Fibroblast of pulmonary artery (primary cell): Measurements from ENCODE around the gene WDR62.

Experiments
- DNase-seq: peaks from one replicate; pipeline ENCODE4 v3.0.0-alpha.2; 2010; ENCODE audit warnings: low read depth
- H3K4me3 ChIP-seq: replicated peaks from 2 replicates; pipeline ENCODE4 v1.5.1; 2011; ENCODE audit warnings: low read depth, mild to moderate bottlenecking, control low read depth, low read length, moderate library complexity
- CTCF ChIP-seq: IDR thresholded peaks from 2 replicates; pipeline ENCODE4 v1.5.1; 2011; ENCODE audit warnings: mild to moderate bottlenecking, control low read depth, low read length, inconsistent platforms; ENCODE audit errors: missing control alignments

Gene WDR62

GRCh38 chr19:36103040-36103626 lies 48.4 kb downstream of the WDR62 start:
- no peak overlapping the region for H3K4me3 ChIP-seq
- no peak for DNase-seq
- no peak for TF ChIP-seq CTCF

GRCh38 chr19:36103842-36104552 lies 49.3 kb downstream of the WDR62 start:
- H3K4me3 ChIP-seq = no peak overlapping the region
- no peak for DNase-seq
- TF ChIP-seq CTCF = no peak

- no peak for DNase-seq
- H3K4me3 ChIP-seq = no peak overlapping the region
- TF ChIP-seq CTCF = no peak
These were observed 51.7 kb downstream of the WDR62 start for GRCh38 chr19:36106441-36106840.

GRCh38 chr19:36106991-36107390 lies 52.3 kb downstream of the WDR62 start:
- no peak overlapping the region for H3K4me3 ChIP-seq
- no peak for TF ChIP-seq CTCF
- DNase-seq = no peak

GRCh38 chr19:36108684-36109083 lies 54.0 kb downstream of the WDR62 start:
- no peak for DNase-seq
- TF ChIP-seq CTCF = no peak

GRCh38 chr19:36110487-36111199 lies 55.9 kb downstream of the WDR62 start, which contains the start of gene OVOL3:
Gene OVOL3 (plus strand): TSS chr19:36111143. CDS start chr19:36111203, 60 bp downstream.
- H3K4me3 ChIP-seq = no peak within 1 kb of the TSS
- DNase-seq = no peak
- TF ChIP-seq CTCF = no peak

More at GRCh38 chr19:36108684-36109083, 54.0 kb downstream of the WDR62 start:
- no peak overlapping the region for H3K4me3 ChIP-seq

- no peak for DNase-seq
- TF ChIP-seq CTCF = no peak
- no peak overlapping the region for H3K4me3 ChIP-seq
These were observed 56.5 kb downstream of the WDR62 start for GRCh38 chr19:36111200-36111539.
